ENCODE data around the gene ALAS1.
"Not testable (repeated sequence)": the region's sequence is repeated elsewhere in the genome, so short reads cannot be mapped to it uniquely, and the experiment has no call there.

ALAS1 gene

GRCh38 chr3:52176951-52177700 lies 20.8 kb upstream of the ALAS1 start:
- FAIRE-seq, result no peak

GRCh38 chr3:52177701-52178042 lies 20.3 kb upstream of the ALAS1 start:
- no peak for FAIRE-seq

GRCh38 chr3:52178126-52178525 lies 19.8 kb upstream of the ALAS1 start:
- FAIRE-seq, result not testable (repeated sequence)

- no peak for FAIRE-seq
Observed at GRCh38 chr3:52178537-52178936, 19.4 kb upstream of the ALAS1 start.

- no peak for FAIRE-seq
Observed at GRCh38 chr3:52181543-52181942, 16.4 kb upstream of the ALAS1 start.

GRCh38 chr3:52182196-52182595 lies 15.8 kb upstream of the ALAS1 start:
- FAIRE-seq, result no peak

GRCh38 chr3:52182691-52183090 lies 15.3 kb upstream of the ALAS1 start:
- FAIRE-seq, result no peak

- FAIRE-seq, result no peak
Observed at GRCh38 chr3:52183786-52184445, 14.0 kb upstream of the ALAS1 start.

GRCh38 chr3:52184690-52185089 lies 13.3 kb upstream of the ALAS1 start:
- no peak for FAIRE-seq

GRCh38 chr3:52185311-52185710 lies 12.6 kb upstream of the ALAS1 start:
- no peak for FAIRE-seq

- FAIRE-seq, result no peak
Observed at GRCh38 chr3:52185837-52186236, 12.1 kb upstream of the ALAS1 start.

- no peak for FAIRE-seq
Observed at GRCh38 chr3:52186729-52187128, 11.2 kb upstream of the ALAS1 start.

GRCh38 chr3:52188556-52188955 lies 9.4 kb upstream of the ALAS1 start:
- FAIRE-seq, result no peak

GRCh38 chr3:52190294-52191074 lies 7.5 kb upstream of the ALAS1 start:
- FAIRE-seq, result no peak

- FAIRE-seq, result no peak
Observed at GRCh38 chr3:52191663-52192062, 6.3 kb upstream of the ALAS1 start.

GRCh38 chr3:52193065-52193464 lies 4.9 kb upstream of the ALAS1 start:
- no peak for FAIRE-seq

GRCh38 chr3:52194485-52195290 lies 3.3 kb upstream of the ALAS1 start:
- FAIRE-seq, result no peak

GRCh38 chr3:52195291-52195597 lies 2.7 kb upstream of the ALAS1 start:
- no peak for FAIRE-seq

- FAIRE-seq, result no peak
Observed at GRCh38 chr3:52195823-52196331, 2.1 kb upstream of the ALAS1 start.

GRCh38 chr3:52196977-52197376 lies 983 bp upstream of the ALAS1 start:
- FAIRE-seq, result peak; percentile 41

- no peak for FAIRE-seq
Observed at GRCh38 chr3:52197499-52197841, 490 bp upstream of the ALAS1 start.

GRCh38 chr3:52198643-52199608 lies 966 bp downstream of the ALAS1 start:
- FAIRE-seq, result no peak
